Measurements from ENCODE around the gene KIAA1143.

Gene KIAA1143

DNA sequence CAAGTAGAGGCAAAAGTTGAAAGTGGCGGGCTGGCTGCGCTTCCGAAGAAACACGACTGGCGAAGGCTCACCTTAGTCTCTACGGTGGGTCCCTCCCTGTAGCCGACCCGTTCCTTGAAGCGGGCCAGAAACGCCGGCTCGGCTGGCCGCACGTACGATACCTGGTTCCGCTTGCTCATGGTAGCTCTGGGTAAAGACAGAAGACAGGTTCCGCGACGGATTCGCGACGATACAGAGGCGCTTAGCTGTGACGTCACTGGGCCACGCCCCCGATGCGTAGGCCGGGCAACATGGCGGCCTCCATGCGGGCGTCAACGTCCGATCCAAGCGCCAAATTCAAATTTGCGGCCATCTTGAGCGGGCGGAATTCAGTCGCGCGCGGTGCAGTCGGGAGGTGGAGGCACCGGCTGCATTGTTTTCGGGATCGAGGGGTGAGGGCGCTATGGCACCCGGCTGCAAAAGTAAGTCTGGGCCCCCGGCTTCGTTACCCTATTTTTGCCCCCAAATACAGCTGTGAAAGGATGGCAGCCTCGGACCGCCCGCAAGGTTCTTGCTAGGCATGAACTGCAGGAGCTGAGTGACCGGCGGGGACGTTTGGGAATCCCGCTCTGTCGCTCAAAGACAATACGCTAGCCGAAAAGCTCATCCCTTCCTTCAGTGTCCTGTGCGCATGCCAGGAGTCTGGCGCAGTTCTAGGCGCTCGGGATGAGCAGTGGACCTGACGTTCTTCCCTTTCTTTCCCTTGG is at the start of gene KIAA1143, which contains the start of gene KIF15:
TSS of gene KIAA1143 (minus strand) at position 196 of the 746 bp plus-strand sequence. CDS start at position 179, 17 bp downstream.
TSS of gene KIF15 (plus strand) at position 371 of the 746 bp plus-strand sequence. CDS start at position 443, 72 bp downstream.
- in situ Hi-C loops (cut with MboI; ENCODE audit: low sequenced_read_pairs): no loop called here

DNA sequence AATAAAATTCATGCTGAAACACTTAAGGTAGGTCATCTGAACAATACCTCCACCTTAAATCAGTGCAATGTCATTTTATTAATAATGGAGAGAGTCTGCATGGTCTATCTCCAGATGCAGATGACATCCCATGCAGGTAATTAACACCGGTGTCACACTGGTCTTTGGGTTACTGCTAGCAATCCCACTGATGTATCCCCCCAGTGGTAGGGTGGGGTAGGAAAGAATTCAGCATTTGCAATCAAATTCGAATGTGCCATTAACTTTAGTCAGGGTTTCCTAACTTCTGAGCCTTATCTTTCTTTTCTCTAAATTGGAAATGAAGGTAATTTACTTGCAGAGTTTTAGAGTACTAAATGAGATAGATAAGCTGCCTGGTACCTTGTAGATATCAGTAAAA is 44.5 kb upstream of the KIAA1143 start:
- in situ Hi-C loops (cut with MboI; ENCODE audit: low sequenced_read_pairs): no loop called here

DNA sequence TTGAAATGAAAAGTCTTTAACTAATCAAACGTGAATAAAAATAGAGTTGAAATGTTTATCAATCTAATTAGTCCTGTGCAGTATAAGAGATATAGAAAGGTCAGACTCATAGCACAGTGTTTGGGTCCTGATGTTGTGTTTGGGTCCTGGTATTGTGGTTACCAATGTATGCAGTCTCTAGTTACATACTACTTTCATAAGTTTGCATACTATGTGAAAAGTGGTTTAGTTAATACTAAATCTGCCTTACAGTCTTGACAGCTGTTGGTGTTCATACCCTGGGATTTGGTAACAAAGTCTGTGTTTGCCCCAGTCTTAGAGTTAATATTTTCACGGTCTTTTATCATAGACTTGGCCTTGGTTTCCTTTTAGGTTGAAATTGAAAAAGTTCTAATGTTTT is 41.9 kb upstream of the KIAA1143 start:
- in situ Hi-C loops (cut with MboI; ENCODE audit: low sequenced_read_pairs): no loop called here

DNA sequence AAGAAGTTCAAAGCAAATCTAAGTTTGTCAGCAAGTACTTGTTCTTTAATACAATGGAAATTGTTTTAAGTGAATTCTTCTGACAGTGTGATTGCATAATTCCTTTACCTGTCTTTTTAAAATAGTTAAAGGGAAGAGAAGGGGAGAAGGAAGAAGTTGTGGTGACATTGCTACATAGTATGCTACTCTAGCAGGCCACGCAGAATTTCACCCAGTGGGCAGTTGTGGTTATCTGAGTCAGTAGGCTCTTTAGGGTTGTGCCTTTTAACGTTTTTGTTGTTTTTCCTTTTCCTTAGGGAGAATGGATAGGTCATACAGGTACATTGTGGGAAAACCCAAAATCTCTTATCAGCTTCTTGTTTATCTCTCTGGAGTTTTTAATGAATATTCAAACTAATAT is 40.6 kb upstream of the KIAA1143 start:
- in situ Hi-C loops (cut with MboI; ENCODE audit: low sequenced_read_pairs): no loop called here

DNA sequence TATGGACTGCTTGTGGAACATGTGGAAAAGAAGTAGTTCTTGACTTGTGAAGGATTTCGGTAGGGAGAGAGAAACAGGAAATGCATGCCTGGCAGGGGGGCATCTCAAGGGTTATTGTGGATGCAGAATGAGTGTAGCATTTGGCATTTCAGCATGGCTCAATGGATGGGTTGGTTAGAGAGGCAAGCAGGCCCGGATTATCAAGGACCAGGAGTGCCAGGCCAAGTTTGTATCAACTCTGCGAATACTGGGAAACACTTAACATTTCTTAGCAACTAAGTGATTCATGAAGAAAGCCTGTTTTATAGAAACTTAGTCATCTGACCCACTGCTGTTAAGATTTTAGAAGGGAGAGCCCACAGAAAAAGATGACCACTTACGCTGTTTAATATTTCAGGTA is 33.8 kb upstream of the KIAA1143 start:
- in situ Hi-C loops (cut with MboI; ENCODE audit: low sequenced_read_pairs): no loop called here

DNA sequence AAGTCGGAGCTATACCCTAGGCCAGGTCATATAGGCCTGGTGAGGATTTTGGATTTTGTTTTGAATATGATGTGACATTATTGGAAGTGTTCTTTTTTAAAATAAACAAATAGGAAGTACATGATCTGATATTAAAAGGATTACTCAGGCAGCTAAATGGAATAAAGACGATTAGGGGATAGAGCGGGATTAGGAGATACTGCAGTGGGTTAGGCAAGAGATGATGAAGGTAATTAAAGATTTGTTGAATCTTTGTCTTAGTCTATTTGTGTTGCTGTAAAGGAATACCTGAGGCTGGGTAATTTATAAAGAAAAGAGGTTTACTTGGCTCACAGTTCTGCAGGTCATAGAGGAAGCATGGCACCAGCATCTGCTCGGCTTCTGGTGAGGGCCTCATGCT is 21.5 kb upstream of the KIAA1143 start:
- in situ Hi-C loops (cut with MboI; ENCODE audit: low sequenced_read_pairs): no loop called here

DNA sequence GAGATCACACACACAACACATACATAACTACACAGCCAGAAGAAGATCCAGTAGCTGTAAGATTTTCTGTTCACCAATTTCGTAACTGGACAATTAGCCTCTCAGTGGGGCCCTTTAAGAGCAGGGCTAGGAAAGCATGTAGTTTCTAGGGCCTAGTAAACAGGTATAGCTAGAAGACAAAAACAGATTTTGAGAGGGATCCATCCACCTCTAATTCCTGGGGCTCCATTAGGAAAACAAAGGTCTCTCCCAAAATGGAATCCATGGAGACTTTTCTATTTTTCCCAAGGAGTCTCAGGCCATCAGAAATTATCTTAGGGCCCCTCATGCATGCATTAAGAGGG is 10.7 kb upstream of the KIAA1143 start:
- in situ Hi-C loops (cut with MboI; ENCODE audit: low sequenced_read_pairs): no loop called here

DNA sequence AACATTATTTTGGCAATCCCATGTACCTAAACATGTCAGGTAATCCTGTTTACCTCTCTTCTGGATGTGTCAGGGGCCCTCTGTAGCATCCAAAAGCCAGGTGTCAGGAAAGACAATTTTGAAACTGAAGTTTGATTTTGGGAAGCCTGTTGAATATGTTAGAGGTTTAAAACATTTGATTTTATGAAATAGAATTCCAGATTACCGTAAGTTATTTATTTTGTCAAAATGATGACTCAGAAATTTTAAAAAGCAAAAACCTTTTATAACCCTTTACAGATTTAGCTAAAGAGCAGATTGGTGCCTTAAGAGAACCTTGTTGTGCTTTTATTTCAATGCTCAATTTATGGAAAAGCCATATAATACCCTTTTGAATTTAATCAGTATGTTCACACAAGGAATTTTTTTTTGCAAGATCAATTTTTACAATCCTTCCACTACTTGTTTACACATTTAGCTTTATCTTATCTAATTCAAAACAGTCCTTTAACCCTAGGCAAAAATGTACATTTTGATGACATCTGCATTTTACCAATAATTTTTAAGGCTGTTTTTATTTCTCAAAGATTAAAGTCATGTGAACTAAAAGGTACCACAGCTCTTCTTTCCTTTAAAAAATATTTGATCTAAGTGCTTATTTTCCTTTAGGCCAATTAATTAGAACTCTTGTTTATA is 10.1 kb upstream of the KIAA1143 start:
- in situ Hi-C loops (cut with MboI; ENCODE audit: low sequenced_read_pairs): no loop called here

DNA sequence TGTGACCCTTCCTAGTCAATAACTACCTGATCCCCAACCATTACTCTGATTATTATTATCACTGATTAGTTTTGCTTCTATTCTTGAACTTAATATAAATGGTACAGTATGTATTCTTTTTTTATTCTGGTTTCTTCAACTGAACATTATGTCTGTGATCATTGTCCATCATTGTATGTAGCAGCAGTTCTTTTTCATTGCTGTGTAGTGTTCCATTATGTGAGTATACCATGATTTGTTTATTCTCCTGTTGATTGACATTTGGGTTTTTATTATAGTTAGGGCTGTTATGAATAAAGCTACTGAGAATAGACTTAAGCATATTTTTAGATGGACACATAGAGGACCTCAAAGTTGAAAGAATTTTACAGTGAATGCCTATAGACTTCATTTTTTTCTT is 2.8 kb upstream of the KIAA1143 start:
- in situ Hi-C loops (cut with MboI; ENCODE audit: low sequenced_read_pairs): no loop called here

DNA sequence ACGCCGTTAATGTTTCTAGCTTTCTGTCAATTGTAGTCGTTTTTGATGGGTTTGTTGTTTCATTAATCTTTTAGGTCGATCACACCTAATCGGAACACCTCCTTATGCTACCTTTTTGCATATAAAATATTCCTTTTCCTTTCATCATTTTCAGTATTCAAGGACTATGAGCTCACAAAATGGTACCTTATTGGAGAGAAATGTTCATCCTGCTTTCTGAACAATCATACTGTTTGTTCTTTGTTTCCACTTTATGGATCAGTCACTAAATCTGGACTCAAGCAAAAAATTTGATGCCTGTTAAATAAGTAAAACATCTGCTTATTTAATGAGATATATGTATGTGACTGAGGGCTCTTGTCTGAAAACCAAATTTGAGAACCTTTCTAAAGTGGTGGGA is 1.3 kb upstream of the KIAA1143 start:
- in situ Hi-C loops (cut with MboI; ENCODE audit: low sequenced_read_pairs): no loop called here

DNA sequence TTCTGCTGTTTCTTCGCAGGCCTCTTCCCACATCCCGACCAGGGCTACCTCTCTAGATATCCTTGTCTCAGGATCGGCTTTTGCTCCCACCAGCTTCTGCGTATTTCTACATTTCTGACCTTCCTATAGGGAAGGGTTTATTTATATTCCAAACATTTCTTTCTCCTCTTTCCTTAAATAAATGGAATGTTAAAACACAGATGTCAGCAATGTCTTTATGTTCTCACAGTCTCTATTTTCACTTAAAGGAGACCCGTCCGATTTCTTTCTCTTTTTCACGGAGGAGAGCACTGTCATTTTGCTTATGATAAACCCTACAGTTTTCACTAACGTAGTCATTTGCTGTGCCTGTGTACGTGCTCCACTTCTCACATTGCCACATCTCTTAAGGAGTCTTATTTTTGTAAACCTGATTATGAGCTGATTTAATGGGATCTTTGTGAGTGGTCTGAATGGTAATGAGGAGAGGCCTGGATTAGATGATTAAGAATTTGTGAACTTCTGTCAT is 805 bp upstream of the KIAA1143 start:
- in situ Hi-C loops (cut with MboI; ENCODE audit: low sequenced_read_pairs): no loop called here

DNA sequence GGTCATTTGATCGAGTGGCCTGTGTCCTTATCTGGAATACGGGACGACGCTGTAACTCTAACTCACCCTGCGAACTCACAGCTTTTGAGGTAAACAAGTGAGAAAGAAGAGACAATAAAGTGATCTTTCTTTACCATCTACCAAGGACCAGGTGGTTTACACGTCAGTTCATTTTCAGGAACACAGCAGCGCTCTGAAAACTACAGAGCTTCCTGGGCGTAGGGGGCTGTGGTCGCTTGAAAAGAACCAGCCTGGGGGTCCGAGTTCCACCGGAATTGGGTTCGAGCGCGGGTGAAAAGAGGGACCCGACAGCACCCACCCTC is 357 bp downstream of the KIAA1143 start:
- in situ Hi-C loops (cut with MboI; ENCODE audit: low sequenced_read_pairs): no loop called here

DNA sequence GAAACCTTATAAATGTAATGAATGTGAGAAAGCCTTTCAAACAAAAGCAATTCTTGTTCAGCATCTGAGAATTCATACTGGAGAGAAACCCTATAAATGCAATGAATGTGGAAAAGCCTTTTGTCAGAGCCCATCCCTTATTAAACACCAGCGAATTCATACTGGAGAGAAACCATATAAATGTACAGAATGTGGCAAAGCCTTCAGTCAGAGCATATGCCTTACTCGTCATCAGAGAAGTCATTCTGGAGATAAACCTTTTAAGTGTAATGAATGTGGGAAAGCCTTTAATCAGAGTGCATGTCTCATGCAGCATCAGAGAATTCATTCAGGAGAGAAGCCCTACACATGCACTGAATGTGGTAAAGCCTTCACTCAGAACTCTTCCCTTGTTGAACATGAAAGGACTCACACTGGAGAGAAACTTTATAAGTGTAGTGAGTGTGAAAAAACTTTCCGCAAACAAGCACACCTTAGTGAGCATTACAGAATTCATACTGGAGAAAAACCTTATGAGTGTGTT is 26.7 kb downstream of the KIAA1143 start:
- in situ Hi-C loops (cut with MboI; ENCODE audit: low sequenced_read_pairs): no loop called here

DNA sequence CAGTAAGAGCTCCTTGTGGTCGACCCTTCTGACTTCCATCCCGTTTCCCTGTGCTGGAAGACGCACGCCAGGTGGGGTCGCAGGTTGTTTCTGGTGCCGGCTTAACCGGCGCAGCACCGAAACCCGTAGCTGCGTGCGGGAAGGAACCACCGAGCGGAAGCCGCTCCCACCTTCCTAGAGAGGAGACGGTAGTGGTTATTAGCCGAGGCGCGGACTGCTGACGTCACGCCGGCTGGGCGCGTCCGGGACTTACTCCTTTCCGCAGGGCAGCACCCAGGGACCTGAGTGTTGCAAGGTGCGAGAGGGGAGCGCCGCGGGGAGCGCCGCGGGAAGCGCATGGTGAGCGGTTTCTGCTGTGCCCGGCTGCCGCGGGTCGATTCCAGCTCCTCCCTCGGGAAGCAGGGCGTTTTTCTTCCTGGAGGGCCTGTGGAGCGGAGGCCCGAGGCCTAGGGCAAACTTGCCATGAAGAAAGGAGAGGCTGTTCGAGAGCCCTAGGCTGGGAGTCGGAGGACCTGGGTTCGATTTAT is 32.0 kb downstream of the KIAA1143 start, which contains the start of gene ZNF501:
TSS of gene ZNF501 (plus strand) at position 252 of the 527 bp plus-strand sequence. CDS start 4,787 bp downstream, outside the sequence.
- in situ Hi-C loops (cut with MboI; ENCODE audit: low sequenced_read_pairs): no loop called here

DNA sequence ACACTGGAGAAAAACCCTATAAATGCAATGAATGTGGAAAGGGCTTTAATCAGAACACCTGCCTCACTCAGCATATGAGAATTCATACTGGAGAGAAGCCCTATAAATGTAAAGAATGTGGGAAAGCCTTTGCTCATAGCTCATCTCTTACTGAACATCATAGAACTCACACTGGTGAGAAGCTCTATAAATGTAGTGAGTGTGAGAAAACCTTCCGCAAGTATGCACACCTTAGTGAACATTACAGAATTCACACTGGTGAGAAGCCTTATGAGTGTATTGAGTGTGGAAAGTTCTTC is 39.4 kb downstream of the KIAA1143 start:
- in situ Hi-C loops (cut with MboI; ENCODE audit: low sequenced_read_pairs): no loop called here

DNA sequence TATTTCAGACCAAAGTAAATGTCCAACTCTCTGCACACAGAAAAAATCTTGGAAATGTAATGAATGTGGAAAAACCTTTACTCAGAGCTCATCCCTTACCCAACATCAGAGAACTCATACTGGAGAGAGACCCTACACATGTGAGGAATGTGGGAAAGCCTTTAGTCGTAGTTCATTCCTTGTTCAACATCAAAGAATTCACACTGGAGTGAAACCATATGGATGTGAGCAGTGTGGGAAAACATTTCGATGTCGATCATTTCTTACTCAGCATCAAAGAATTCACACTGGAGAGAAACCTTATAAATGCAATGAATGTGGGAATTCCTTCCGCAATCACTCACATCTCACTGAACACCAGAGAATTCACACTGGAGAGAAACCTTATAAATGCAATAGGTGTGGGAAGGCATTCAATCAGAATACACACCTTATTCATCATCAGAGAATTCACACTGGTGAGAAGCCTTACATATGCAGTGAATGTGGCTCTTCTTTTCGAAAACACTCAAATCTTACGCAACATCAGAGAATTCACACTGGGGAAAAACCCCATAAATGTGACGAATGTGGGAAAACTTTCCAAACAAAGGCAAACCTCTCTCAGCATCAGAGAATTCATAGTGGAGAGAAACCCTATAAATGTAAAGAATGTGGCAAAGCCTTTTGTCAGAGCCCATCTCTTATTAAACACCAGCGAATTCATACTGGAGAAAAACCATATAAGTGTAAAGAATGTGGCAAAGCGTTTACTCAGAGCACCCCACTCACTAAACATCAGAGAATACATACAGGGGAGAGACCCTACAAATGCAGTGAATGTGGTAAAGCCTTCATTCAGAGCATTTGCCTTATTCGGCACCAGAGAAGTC is 40.0 kb downstream of the KIAA1143 start:
- in situ Hi-C loops (cut with MboI; ENCODE audit: low sequenced_read_pairs): no loop called here

DNA sequence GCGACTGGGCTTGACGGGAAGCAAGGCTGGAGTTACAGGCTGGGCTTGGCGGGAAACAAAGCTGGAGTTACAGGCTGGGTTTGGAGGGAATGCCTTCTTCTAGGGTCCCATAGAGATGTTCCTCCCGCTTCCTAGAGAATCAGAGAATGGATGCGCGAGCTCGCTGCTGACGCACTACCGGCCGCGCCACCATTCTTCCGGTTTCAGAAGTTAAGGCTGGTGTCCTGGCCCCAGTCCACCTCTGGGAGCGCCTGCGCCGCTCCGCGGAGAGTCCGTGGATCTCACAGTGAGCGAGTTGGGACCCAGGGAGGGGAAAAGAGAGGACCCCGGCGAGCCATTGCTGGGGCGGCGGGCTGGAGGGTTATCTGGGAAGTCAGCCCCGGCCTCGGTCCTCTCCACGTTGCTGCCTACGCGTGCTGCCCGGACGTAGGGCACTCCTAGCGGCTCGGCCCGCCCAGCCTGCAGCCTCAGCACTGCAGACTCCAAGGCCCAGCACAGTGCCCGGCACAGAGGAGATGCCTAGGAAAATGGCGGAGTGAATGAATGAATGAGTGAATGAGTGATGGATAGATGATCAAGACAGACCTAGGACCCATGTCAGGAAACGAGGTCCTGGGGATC is 48.9 kb downstream of the KIAA1143 start, which contains the start of gene ZNF502:
TSS of gene ZNF502 (plus strand) at position 206 of the 621 bp plus-strand sequence. CDS start 7,602 bp downstream, outside the sequence.
- in situ Hi-C loops (cut with MboI; ENCODE audit: low sequenced_read_pairs): no loop called here
